Upper lobe of right lung (tissue), 1 donor: Measurements from ENCODE around the gene RPS15. TPM values are rescaled to one million over a fixed set of nuclear protein-coding genes. Genes with fewer than 3 reads are reported as not detected.

ENCODE experiments used
- ATAC-seq: fragments of 200-7000 bp; cut with Tn5 transposase; one replicate; pipeline ENCODE4 v1.9.1; 2020; ENCODE audit warnings: mild to moderate bottlenecking, moderate library complexity
- DNase-seq: peaks from one replicate; pipeline ENCODE4 v3.0.0-alpha.2; 2020
- H3K27ac ChIP-seq: fragments of 200-600 bp; one replicate; pipeline ENCODE4 v1.8.0; 2022
- H3K27me3 ChIP-seq: fragments of 200-600 bp; one replicate; pipeline ENCODE4 v1.8.0; 2022; ENCODE audit warnings: mild to moderate bottlenecking
- H3K36me3 ChIP-seq: fragments of 200-600 bp; one replicate; pipeline ENCODE4 v1.8.0; 2022
- H3K4me1 ChIP-seq: fragments of 200-600 bp; one replicate; pipeline ENCODE4 v1.8.0; 2022
- H3K4me3 ChIP-seq: fragments of 200-600 bp; one replicate; pipeline ENCODE4 v1.8.0; 2022; ENCODE audit warnings: mild to moderate bottlenecking
- H3K9me3 ChIP-seq: fragments of 200-600 bp; one replicate; pipeline ENCODE4 v1.8.0; 2022
- intact Hi-C: fragments of 100-400 bp; cut with DNase I; formaldehyde crosslinking; loops from one replicate; pipeline ENCODE4 v1.11.0; 2022
- total RNA-seq: library from RNA; stranded (reverse); fragmentation: NEBNext Ultra II Directional; extraction: Animal tissue kit (Norgen Biotek cat#: 25700); gene quantifications from one replicate; pipeline ENCODE4 v1.2.1, GENCODE V29; 2021
- TF ChIP-seq, protein P1 (sequence below): fragments of 200-600 bp; IDR thresholded peaks from one replicate; pipeline ENCODE4 v1.8.0; 2022; ENCODE audit warnings: antibody characterized with exemption
- donor health status: DM: no; HTN: yes; CAD: no; lungs with severe emphysema.

RPS15 gene
- total RNA-seq, 1 donor from 2014 or later, result 841 TPM

GRCh38 chr19:1451916-1452801 is 14.0 kb downstream of the RPS15 start:
- Histone ChIP-seq H3K36me3 (no peaks in the 10 kb centered on the region), H3K27ac (no peak overlapping the region), H3K4me3 (no peak overlapping the region), H3K4me1 (peaks cover 7% of the 10 kb centered on the region), H3K9me3 (no peaks in the 10 kb centered on the region), H3K27me3 (peaks cover 98% of the 10 kb centered on the region)
- TF ChIP-seq, protein P1, sequence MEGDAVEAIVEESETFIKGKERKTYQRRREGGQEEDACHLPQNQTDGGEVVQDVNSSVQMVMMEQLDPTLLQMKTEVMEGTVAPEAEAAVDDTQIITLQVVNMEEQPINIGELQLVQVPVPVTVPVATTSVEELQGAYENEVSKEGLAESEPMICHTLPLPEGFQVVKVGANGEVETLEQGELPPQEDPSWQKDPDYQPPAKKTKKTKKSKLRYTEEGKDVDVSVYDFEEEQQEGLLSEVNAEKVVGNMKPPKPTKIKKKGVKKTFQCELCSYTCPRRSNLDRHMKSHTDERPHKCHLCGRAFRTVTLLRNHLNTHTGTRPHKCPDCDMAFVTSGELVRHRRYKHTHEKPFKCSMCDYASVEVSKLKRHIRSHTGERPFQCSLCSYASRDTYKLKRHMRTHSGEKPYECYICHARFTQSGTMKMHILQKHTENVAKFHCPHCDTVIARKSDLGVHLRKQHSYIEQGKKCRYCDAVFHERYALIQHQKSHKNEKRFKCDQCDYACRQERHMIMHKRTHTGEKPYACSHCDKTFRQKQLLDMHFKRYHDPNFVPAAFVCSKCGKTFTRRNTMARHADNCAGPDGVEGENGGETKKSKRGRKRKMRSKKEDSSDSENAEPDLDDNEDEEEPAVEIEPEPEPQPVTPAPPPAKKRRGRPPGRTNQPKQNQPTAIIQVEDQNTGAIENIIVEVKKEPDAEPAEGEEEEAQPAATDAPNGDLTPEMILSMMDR, result no peak
- intact Hi-C loops, result no loop called here
- DNase-seq (no peak), ATAC-seq (no peak)

DNA sequence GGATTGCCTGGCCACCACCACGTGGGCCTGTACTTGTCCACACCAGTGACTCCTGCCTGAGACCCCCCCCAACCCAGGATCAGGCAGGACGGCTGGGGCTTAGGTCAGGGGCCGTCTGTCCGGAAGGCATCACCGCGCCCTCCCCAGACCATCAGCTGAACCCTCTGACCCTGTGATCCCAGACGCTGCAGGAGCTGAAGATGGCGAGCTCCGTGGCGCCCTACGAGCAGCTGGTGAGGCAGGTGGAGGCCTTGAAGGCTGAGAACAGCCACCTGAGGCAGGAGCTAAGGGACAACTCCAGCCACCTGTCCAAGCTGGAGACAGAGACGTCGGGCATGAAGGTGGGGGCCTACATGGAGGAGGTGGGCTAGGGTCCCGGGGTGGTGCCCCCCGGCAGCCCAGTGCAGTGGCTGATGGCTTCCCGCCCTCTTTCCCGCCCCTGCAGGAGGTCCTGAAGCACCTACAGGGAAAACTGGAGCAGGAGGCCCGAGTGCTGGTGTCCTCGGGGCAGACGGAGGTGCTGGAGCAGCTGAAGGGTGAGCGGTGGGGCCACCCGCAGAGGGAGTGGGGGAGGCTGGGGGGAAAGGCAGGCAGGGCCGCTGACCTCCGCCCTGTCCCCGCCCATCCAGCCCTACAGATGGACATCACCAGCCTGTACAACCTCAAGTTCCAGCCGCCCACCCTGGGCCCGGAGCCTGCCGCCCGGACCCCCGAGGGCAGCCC is 14.8 kb downstream of the RPS15 start:
- no peak overlapping the region for H3K27ac ChIP-seq
- H3K4me3 ChIP-seq, result no peak overlapping the region
- ATAC-seq (no peak), DNase-seq (no peak)
- H3K27me3 ChIP-seq, result peaks cover 98% of the 10 kb centered on the region
- intact Hi-C loops, result no loop called here
- H3K4me1 ChIP-seq, result peaks cover 7% of the 10 kb centered on the region
- no peaks in the 10 kb centered on the region for H3K36me3 ChIP-seq
- TF ChIP-seq, protein P1, result no peak
- no peaks in the 10 kb centered on the region for H3K9me3 ChIP-seq

DNA sequence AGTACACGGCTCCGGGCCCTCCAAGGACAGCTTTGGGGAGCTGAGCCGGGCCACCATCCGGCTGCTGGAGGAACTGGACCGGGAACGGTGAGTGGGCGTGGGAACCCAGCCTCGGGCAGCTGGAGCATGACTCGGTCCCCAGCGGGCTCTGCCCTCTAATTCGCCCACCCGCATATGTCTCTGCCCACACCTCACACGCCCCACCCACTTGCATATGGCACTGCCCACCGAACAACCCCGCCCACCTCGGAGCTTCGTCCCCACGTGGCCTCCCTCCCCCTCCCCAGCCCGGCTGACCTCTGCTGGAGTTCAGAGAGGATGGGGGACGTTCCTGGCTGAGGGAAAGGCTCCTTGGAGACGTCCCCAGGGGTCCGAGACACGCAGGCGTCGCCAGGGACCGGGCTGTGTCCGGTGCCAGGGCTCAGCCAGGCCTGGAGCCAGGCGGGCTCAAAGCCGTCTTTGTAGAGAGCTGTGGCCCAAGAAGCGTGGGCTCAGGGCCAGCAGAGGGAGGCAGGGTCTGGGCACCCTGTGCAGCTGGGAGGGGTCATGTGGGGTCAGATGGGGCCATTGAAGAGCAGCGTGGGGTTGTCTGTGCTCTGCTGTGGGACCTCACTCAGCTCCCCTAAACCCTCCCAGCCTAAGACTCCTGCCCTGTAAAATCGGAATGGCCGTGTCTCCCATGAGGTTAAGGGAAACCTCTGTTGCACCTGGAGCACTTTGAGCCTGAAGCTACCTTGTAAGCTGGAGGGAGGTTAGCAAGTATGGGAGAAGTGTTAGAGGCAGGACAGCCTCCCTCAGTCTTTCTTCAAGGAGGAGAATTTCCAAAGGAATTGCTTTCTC is 15.5 kb downstream of the RPS15 start:
- Histone ChIP-seq H3K4me3 (no peak overlapping the region), H3K27me3 (peaks cover 95% of the 10 kb centered on the region), H3K9me3 (no peaks in the 10 kb centered on the region), H3K4me1 (peaks cover 7% of the 10 kb centered on the region), H3K36me3 (no peaks in the 10 kb centered on the region), H3K27ac (no peak overlapping the region)
- intact Hi-C loops, result no loop called here
- DNase-seq (no peak), ATAC-seq (no peak)
- TF ChIP-seq, protein P1, result no peak

DNA sequence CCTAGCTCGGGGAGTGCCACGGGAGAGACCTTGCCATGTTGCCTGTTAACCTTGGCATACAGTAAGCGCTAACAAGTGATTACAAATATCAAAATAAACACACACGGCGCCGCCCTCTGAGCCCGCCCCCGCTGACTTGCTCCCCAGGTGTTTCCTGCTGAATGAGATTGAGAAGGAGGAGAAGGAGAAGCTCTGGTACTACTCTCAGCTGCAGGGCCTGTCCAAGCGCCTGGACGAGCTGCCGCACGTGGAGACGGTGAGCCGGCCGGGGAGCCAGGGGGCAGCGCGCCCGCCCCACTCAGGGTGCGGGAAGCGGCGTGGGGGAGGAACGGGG is 16.8 kb downstream of the RPS15 start:
- Histone ChIP-seq H3K27ac (no peak overlapping the region), H3K36me3 (no peaks in the 10 kb centered on the region), H3K27me3 (peaks cover 83% of the 10 kb centered on the region), H3K4me1 (peaks cover 7% of the 10 kb centered on the region), H3K9me3 (no peaks in the 10 kb centered on the region), H3K4me3 (no peak overlapping the region)
- TF ChIP-seq, protein P1, result no peak
- no peak for DNase-seq
- no peak for ATAC-seq
- intact Hi-C loops, result no loop called here

DNA sequence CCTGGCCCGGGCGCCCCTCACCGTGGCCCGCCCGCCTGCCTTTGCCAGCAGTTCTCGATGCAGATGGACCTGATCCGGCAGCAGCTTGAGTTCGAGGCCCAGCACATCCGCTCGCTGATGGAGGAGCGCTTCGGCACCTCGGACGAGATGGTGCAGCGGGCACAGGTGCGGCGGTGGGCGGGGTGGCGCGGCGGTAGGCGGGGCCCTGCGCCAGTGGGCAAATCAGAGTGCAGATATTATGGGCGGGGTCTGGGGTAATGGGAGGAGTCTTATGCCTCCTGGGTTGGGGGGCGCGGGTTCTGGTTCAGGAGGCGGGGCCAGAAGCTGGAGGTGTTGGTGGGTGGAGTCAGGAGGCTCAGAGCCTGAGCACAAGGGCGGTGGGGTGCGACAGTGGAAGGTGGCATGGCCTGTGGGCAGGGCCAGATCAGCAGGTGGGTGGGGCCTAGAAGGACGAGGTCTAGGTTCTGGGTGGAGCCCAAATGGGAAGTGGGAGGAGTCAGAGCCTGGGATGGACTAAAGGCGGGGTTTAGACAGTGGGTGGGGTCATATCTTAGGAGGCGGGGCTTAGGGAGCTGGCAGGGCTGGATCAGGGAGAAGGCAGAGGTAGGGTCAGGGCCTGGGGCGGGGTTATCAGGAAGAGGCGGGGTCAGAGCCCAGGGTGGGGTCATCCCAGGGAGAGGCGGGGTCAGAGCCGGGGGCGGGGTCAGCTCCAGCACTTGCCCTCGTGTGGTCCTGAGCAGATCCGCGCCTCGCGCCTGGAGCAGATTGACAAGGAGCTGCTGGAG is 17.3 kb downstream of the RPS15 start:
- Histone ChIP-seq H3K9me3 (no peaks in the 10 kb centered on the region), H3K4me3 (no peak overlapping the region), H3K4me1 (peaks cover 7% of the 10 kb centered on the region), H3K27me3 (peaks cover 78% of the 10 kb centered on the region), H3K27ac (no peak overlapping the region), H3K36me3 (no peaks in the 10 kb centered on the region)
- intact Hi-C loops, result no loop called here
- ATAC-seq (peak; percentile 65), DNase-seq (no peak)
- TF ChIP-seq, protein P1, result no peak
